HepG2 (cell line): Measurements from ENCODE around the gene CSDE1. TPM values are rescaled to one million over a fixed set of nuclear protein-coding genes. Genes with fewer than 3 reads are reported as not detected.

Experiments
- ARID2 ChIP-seq: sonication (generic); formaldehyde crosslinking; IDR thresholded peaks from 2 replicates; pipeline ENCODE4 v1.8.1; 2022; ENCODE audit warnings: mild to moderate bottlenecking, missing genetic modification reagents, borderline replicate concordance
- DNMT3B ChIP-seq: conservative IDR thresholded peaks from 2 replicates; pipeline ENCODE4 v1.6.1; 2016; ENCODE audit warnings: missing biosample characterization, control low read depth
- DRAP1 ChIP-seq: IDR thresholded peaks from 2 replicates; pipeline ENCODE4 v1.6.1; 2016; ENCODE audit warnings: missing genetic modification reagents, missing compliant biosample characterization
- GABPB1 ChIP-seq: IDR thresholded peaks from 2 replicates; pipeline ENCODE4 v1.6.1; 2016; ENCODE audit warnings: mild to moderate bottlenecking, missing genetic modification reagents, moderate library complexity, missing compliant biosample characterization
- HINFP ChIP-seq: sonication (generic); formaldehyde crosslinking; IDR thresholded peaks from 2 replicates; pipeline ENCODE4 v1.4.0; 2020; ENCODE audit warnings: low read depth, mild to moderate bottlenecking, missing genetic modification reagents
- KLF11 ChIP-seq: IDR thresholded peaks from 2 replicates; pipeline ENCODE4 v1.6.1; 2016; ENCODE audit warnings: missing compliant biosample characterization
- KLF15 ChIP-seq: sonication (generic); formaldehyde crosslinking; IDR thresholded peaks from 2 replicates; pipeline ENCODE4 v1.8.1; 2023; ENCODE audit warnings: borderline replicate concordance, mild to moderate bottlenecking, inconsistent platforms, missing genetic modification reagents, mixed read lengths
- MEF2D ChIP-seq: sonication (generic); formaldehyde crosslinking; IDR thresholded peaks from 2 replicates; pipeline ENCODE4 v1.5.1; 2020; ENCODE audit warnings: mild to moderate bottlenecking, missing genetic modification reagents
- PLSCR1 ChIP-seq: sonication (generic); formaldehyde crosslinking; IDR thresholded peaks from 2 replicates; pipeline ENCODE4 v1.5.0; 2020; ENCODE audit warnings: missing genetic modification reagents, mild to moderate bottlenecking, borderline replicate concordance
- POLR2AphosphoS5 ChIP-seq: IDR thresholded peaks from 2 replicates; pipeline ENCODE4 v1.6.1; 2012; ENCODE audit warnings: low read depth, low read length
- PRDM10 ChIP-seq: sonication (generic); formaldehyde crosslinking; IDR thresholded peaks from 2 replicates; pipeline ENCODE4 v1.4.0; 2020; ENCODE audit warnings: low read depth, missing genetic modification reagents
- RCOR2 ChIP-seq: IDR thresholded peaks from 2 replicates; pipeline ENCODE4 v1.6.1; 2016; ENCODE audit warnings: missing biosample characterization, missing genetic modification reagents
- SKI ChIP-seq: fragments of 450-650 bp; IDR thresholded peaks from one replicate; pipeline ENCODE4 v1.6.1; 2018; ENCODE audit warnings: mild to moderate bottlenecking; ENCODE audit not compliant: partially characterized antibody
- SMAD1 ChIP-seq: sonication (generic); formaldehyde crosslinking; IDR thresholded peaks from 2 replicates; pipeline ENCODE4 v1.4.0; 2020; ENCODE audit warnings: missing genetic modification reagents, low read depth, mild to moderate bottlenecking, borderline replicate concordance
- U2AF1 ChIP-seq: fragments of 200-400 bp; formaldehyde crosslinking; optimal IDR thresholded peaks from 2 replicates; pipeline ENCODE3; 2017; ENCODE audit warnings: mild to moderate bottlenecking, low read depth, low read length
- ZKSCAN5 ChIP-seq: sonication (generic); formaldehyde crosslinking; IDR thresholded peaks from 2 replicates; pipeline ENCODE4 v1.5.1; 2020; ENCODE audit warnings: mild to moderate bottlenecking, missing genetic modification reagents
- ZNF274 ChIP-seq: sonication (generic); formaldehyde crosslinking; IDR thresholded peaks from 2 replicates; pipeline ENCODE4 v1.5.1; 2020; ENCODE audit warnings: mild to moderate bottlenecking, missing genetic modification reagents
- polyA plus RNA-seq, 8 experiments: library from polyadenylated mRNA; depleted of rRNA in 3 of 8; stranded (reverse) in 7 of 8; unstranded in 1 of 8; fragments of >200 nt; fragmentation: Illumina TruSeq in 4 of 8; extraction: Trizol in 4 of 8; gene quantifications; 2 replicates each; pipeline versions ENCODE4 v1.2.1 to v1.2.3, GENCODE V29; 2011 to 2016; ENCODE audit warnings: low read depth in 4 of 8, missing spikeins in 1 of 8, mixed read lengths in 1 of 8; ENCODE audit not compliant: insufficient read depth in 1 of 8
- total RNA-seq, 5 experiments: library from RNA; depleted of rRNA; stranded (reverse); fragments of >200 nt; fragmentation: Illumina TruSeq; extraction: Trizol; gene quantifications; 2 replicates each; pipeline ENCODE4 v1.2.3, GENCODE V29; 2016; ENCODE audit warnings: low read depth in 1 of 5
- TF ChIP-seq, protein P1 (sequence below): sonication (generic); formaldehyde crosslinking; IDR thresholded peaks from 2 replicates; pipeline ENCODE4 v1.9.0; 2021; ENCODE audit warnings: missing genetic modification reagents, mild to moderate bottlenecking, borderline replicate concordance
- TF ChIP-seq, protein P2 (sequence below): sonication (generic); formaldehyde crosslinking; IDR thresholded peaks from 2 replicates; pipeline ENCODE4 v1.4.0; 2020; ENCODE audit warnings: mild to moderate bottlenecking, missing genetic modification reagents

Gene CSDE1
- total and polyA plus RNA-seq, 2 of the 13 experiments (the other 11 are each of a cell fraction or from before 2014, with no cell fraction given) = 150 to 313 TPM

DNA sequence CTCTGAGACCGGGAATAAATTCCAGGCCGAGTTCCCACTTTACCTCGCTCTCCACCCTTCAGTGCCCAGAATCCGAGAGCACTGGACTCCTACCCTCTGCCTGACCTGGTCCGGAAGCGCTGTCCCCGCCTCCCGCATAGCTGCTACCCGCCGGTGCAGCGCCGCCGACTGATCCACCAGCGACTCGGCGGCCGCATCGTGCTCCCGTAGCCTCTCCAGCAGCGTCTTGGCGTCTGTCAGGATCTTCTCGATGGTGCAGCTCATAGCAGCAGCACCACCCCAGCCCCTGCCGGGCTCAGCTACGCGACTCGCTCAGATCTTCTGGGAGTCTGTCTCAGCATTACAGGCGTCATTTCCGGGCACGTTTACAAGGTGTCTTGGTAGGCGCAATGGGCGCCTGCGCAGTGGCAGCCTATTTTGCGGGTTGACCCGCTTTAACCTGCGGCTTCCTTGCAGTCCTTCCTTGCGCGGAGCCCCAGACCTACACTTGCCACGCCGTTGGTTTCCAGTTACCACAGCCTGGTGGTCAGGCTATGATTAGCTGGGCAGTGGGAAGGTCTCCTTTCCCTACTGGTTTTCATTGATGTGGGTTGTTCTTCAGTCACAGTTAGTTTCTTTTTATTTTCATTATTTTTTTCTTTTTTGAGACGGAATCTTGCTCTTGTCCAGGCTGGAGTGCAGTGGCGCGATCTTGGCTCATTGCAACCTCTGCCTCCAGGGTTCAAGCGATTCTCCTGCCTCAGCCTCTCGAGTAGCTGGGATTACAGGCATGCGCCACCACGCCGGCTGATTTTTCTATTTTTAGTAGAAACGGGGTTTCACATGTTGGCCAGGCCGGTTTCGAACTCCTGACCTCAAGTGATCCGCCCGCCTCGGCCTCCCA lies 22.8 kb upstream of the CSDE1 start, which contains the start of gene SIKE1 (continued):
- TF ChIP-seq PLSCR1 (CRISPR knock-in tag) (no peak), PRDM10 (CRISPR knock-in tag) (no peak; the same call in 1 of the 2 replicates), MEF2D (CRISPR knock-in tag) (no peak; the same call in 1 of the 2 replicates), SMAD1 (CRISPR knock-in tag) (peak; percentile 38; the same call in 1 of the 2 replicates), KLF15 (CRISPR knock-in tag) (no peak), U2AF1 (no peak), ZNF274 (CRISPR knock-in tag) (peak; percentile 68), RCOR2 (CRISPR knock-in tag) (no peak), HINFP (CRISPR knock-in tag) (no peak), ARID2 (CRISPR knock-in tag) (peak; percentile 72; the same call in 1 of the 2 replicates), DNMT3B (no peak), KLF11 (CRISPR knock-in tag) (no peak), POLR2AphosphoS5 (peak; percentile 97), SKI (peak; percentile 29), DRAP1 (CRISPR knock-in tag) (peak; percentile 90), GABPB1 (CRISPR knock-in tag) (peak; percentile 98), ZKSCAN5 (CRISPR knock-in tag) (no peak)
- TF ChIP-seq, protein P1, sequence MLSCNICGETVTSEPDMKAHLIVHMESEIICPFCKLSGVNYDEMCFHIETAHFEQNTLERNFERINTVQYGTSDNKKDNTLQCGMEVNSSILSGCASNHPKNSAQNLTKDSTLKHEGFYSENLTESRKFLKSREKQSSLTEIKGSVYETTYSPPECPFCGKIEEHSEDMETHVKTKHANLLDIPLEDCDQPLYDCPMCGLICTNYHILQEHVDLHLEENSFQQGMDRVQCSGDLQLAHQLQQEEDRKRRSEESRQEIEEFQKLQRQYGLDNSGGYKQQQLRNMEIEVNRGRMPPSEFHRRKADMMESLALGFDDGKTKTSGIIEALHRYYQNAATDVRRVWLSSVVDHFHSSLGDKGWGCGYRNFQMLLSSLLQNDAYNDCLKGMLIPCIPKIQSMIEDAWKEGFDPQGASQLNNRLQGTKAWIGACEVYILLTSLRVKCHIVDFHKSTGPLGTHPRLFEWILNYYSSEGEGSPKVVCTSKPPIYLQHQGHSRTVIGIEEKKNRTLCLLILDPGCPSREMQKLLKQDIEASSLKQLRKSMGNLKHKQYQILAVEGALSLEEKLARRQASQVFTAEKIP (CRISPR knock-in tag) = no peak
- TF ChIP-seq, protein P2, sequence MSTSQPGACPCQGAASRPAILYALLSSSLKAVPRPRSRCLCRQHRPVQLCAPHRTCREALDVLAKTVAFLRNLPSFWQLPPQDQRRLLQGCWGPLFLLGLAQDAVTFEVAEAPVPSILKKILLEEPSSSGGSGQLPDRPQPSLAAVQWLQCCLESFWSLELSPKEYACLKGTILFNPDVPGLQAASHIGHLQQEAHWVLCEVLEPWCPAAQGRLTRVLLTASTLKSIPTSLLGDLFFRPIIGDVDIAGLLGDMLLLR = no peak
